Fibroblast of lung (primary cell): ENCODE measurements around the gene YPEL3.

ENCODE experiments used
- CTCF ChIP-seq, 2 donors: IDR thresholded peaks in 1 of 2; conservative IDR thresholded peaks in 1 of 2; 1 replicate in 1 of 2; 2 replicates in 1 of 2; pipeline ENCODE4 v1.5.1; 2011 to 2012; ENCODE audit warnings: low read length in 2 of 2, control low read depth in 1 of 2, inconsistent platforms in 1 of 2, low read depth in 1 of 2, mild to moderate bottlenecking in 1 of 2
- EZH2 ChIP-seq: IDR thresholded peaks from 2 replicates; pipeline ENCODE4 v1.5.1; 2012; ENCODE audit warnings: low read length, control low read depth, mild to moderate bottlenecking; ENCODE audit errors: missing control alignments

GRCh38 chr16:30114411-30114810, 18.4 kb upstream of the YPEL3 start:
- TF ChIP-seq CTCF (conservative IDR thresholded peaks at IDR 0.05 in 1 of 2, IDR thresholded peaks at IDR 0.05 in 1 of 2; ENCODE audit: low read depth in 1 of 2, low read length in 2 of 2) (no peak), EZH2 (no peak)
